Cardiac fibroblast (primary cell): ENCODE data around the gene TMEM233.

ENCODE experiments used
- DNase-seq, 2 donors: peaks; one replicate each; pipeline versions ENCODE4 v3.0.0 to v3.0.0-alpha.2; 2010; ENCODE audit warnings: low read depth in 2 of 2
- H3K4me3 ChIP-seq, 2 donors: replicated peaks in 1 of 2; 1 replicate in 1 of 2; 2 replicates in 1 of 2; pipeline ENCODE4 v1.5.1; 2011; ENCODE audit warnings: low read depth in 2 of 2, low read length in 2 of 2, mild to moderate bottlenecking in 2 of 2, moderate library complexity in 1 of 2
- TF ChIP-seq, protein P1 (sequence below): IDR thresholded peaks from one replicate; pipeline ENCODE4 v1.5.1; 2011; ENCODE audit warnings: low read depth, mild to moderate bottlenecking, low read length, inconsistent platforms

The TMEM233 gene

DNA sequence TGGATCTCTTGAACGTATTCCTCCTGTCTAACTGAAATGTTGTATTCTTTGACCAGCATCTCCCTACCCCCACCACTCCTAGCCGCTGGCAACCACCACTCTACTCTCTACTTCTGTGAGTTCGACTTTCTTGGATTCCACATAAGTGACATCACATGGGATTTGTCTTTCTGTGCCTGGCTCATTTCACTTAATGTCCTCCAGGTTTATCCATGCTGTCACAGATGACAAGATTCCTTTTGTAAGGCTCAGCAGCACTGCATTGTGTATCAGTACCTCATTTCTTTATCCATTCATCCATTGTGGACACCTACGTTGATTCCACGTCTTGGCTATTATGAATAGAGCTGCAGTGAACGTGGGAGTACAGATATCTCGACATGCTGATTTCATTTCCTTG is 84.9 kb downstream of the TMEM233 start:
- peak in 1 of 2 donors; percentile 43 for DNase-seq

DNA sequence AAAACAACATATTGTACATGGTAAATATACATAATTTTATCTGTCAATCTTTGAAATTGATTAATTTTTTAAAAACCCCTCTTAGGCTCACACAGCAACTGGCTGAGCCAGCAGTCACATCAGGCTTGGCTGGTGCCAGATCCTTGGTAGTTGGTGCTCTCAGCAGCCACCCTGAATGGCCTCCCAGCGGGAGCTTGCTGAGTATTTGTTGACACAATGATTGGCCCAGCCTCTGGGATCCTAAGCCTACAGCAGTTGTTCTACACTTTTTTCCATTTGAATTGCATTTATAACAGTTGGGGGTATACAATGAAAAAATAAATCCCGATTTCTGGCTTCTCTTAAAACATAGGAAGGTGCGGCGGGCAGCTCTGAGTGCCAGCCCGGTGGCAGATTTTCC is 85.5 kb downstream of the TMEM233 start:
- no peak overlapping the region for H3K4me3 ChIP-seq
- DNase-seq: no peak
- TF ChIP-seq, protein P1, sequence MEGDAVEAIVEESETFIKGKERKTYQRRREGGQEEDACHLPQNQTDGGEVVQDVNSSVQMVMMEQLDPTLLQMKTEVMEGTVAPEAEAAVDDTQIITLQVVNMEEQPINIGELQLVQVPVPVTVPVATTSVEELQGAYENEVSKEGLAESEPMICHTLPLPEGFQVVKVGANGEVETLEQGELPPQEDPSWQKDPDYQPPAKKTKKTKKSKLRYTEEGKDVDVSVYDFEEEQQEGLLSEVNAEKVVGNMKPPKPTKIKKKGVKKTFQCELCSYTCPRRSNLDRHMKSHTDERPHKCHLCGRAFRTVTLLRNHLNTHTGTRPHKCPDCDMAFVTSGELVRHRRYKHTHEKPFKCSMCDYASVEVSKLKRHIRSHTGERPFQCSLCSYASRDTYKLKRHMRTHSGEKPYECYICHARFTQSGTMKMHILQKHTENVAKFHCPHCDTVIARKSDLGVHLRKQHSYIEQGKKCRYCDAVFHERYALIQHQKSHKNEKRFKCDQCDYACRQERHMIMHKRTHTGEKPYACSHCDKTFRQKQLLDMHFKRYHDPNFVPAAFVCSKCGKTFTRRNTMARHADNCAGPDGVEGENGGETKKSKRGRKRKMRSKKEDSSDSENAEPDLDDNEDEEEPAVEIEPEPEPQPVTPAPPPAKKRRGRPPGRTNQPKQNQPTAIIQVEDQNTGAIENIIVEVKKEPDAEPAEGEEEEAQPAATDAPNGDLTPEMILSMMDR: no peak

More for the DNA sequence above, 84.9 kb downstream of the TMEM233 start:
- TF ChIP-seq, protein P1: no peak
- no peak overlapping the region for H3K4me3 ChIP-seq

- TF ChIP-seq, protein P1: no peak
- H3K4me3 ChIP-seq: no peak overlapping the region
- no peak for DNase-seq
These were observed 85.9 kb downstream of the TMEM233 start for GRCh38 chr12:119679490-119679889.

- no peak overlapping the region for H3K4me3 ChIP-seq
- TF ChIP-seq, protein P1: no peak
- no peak for DNase-seq
These were observed 87.5 kb downstream of the TMEM233 start for GRCh38 chr12:119681111-119681510.

- TF ChIP-seq, protein P1: no peak
- DNase-seq: no peak
- H3K4me3 ChIP-seq: no peak overlapping the region
These were observed 88.4 kb downstream of the TMEM233 start for GRCh38 chr12:119681728-119682638.

- TF ChIP-seq, protein P1: no peak
- H3K4me3 ChIP-seq: no peak overlapping the region
These were observed 89.2 kb downstream of the TMEM233 start for GRCh38 chr12:119682639-119683252.

More at GRCh38 chr12:119682639-119683252, 89.2 kb downstream of the TMEM233 start:
- no peak for DNase-seq
